ENCODE measurements around the gene CXorf66. TPM values are rescaled to one million over a fixed set of nuclear protein-coding genes. Genes with fewer than 3 reads are reported as not detected.

Gene CXorf66
- total and polyA plus RNA-seq, 2 of the 8 experiments (the other 6 are each of a cell fraction or from before 2014, with no cell fraction given), result not detected

GRCh38 chrX:139967750-139968149 lies 2.4 kb upstream of the CXorf66 start:
- no peak for FAIRE-seq
- H3K18ac ChIP-seq (ENCODE audit: extremely low read depth, low read length), result no peak overlapping the region
- H3K79me1 ChIP-seq (ENCODE audit: low read depth, low read length), result no peaks in the 10 kb centered on the region
- no peak overlapping the region for H2BK15ac ChIP-seq (ENCODE audit: low read length)
- H3K36me3 ChIP-seq (ENCODE audit: control insufficient read depth in 2 of 4, insufficient read depth in 4 of 4, low read length in 3 of 4), result no peaks in the 10 kb centered on the region
- H4K5ac ChIP-seq (ENCODE audit: insufficient read length, low read depth, low read length), result no peak overlapping the region
- no peaks in the 10 kb centered on the region for H3K27me3 ChIP-seq (replicated peaks in 1 of 4; ENCODE audit: control insufficient read depth in 3 of 4, extremely low read depth in 1 of 4, insufficient read depth in 3 of 4, low read length in 3 of 4)
- no peak overlapping the region for H3K56ac ChIP-seq (replicated peaks; ENCODE audit: insufficient read length, low read depth, low read length)
- DNase-seq (ENCODE audit: low read depth in 1 of 2, low spot score in 2 of 2), result no peak
- H2AFZ ChIP-seq (ENCODE audit: low read length), result no peak overlapping the region
- no peaks in the 10 kb centered on the region; a peak in 1 of 7 replicates for H3K4me1 ChIP-seq (replicated peaks in 1 of 4; ENCODE audit: control insufficient read depth in 3 of 4, insufficient read depth in 4 of 4, low read length in 3 of 4)
- no peak overlapping the region for H3K14ac ChIP-seq (ENCODE audit: insufficient read length)
- no peak overlapping the region for H2BK120ac ChIP-seq (replicated peaks; ENCODE audit: low read depth, low read length)
- H3K4me2 ChIP-seq (ENCODE audit: insufficient read depth in 1 of 2, low read depth in 2 of 2, low read length in 2 of 2), result no peak overlapping the region
- no peak overlapping the region for H3K23ac ChIP-seq (ENCODE audit: insufficient read length)
- H3K4ac ChIP-seq (replicated peaks; ENCODE audit: insufficient read length, low read depth, low read length), result no peak overlapping the region
- H4K91ac ChIP-seq (replicated peaks; ENCODE audit: insufficient read length, low read length), result no peak overlapping the region
- H3K27ac ChIP-seq (ENCODE audit: low read depth, low read length), result no peak overlapping the region
- no peak overlapping the region for H2BK20ac ChIP-seq (ENCODE audit: low read length)
- H3K4me3 ChIP-seq (ENCODE audit: extremely low read depth in 1 of 4, insufficient read depth in 2 of 4, low read depth in 3 of 4, low read length in 4 of 4), result no peak overlapping the region
- H2BK5ac ChIP-seq (ENCODE audit: low read depth, low read length), result no peak overlapping the region
- ChIA-PET POLR2A (ENCODE audit: partially characterized antibody) (no interaction called here), CTCF (ENCODE audit: partially characterized antibody) (interaction anchor here (0.7 to 1.4 kb wide), 5 partner anchors 17 to 123 kb away, joined by 3 to 6 read pairs (median 3); no protein-coding TSS in a partner anchor)
- H2BK12ac ChIP-seq (ENCODE audit: low read depth, low read length), result no peak overlapping the region
- H2AK5ac ChIP-seq (ENCODE audit: low read depth, low read length), result no peak overlapping the region
- no peak overlapping the region for H4K8ac ChIP-seq (ENCODE audit: extremely low read depth, insufficient read depth, low read length)
- WGBS, 2 experiments (ENCODE audit: extremely low coverage in 1 of 2, insufficient coverage in 1 of 2, insufficient read length in 1 of 2, insufficient replicate concordance in 2 of 2, low coverage in 1 of 2, low lambda C conversion rate in 2 of 2, missing lambda C conversion rate in 1 of 2), result 71% methylated on average over 3 of the region's 3 CpGs; no CpG with 5 or more reads in 1 of the 2 experiments
- no peaks in the 10 kb centered on the region for H3K9me3 ChIP-seq (ENCODE audit: insufficient read depth in 2 of 2, low read depth in 1 of 2, low read length in 1 of 2)
- no peak overlapping the region for H3K9ac ChIP-seq (replicated peaks in 1 of 4; ENCODE audit: extremely low read depth in 1 of 4, low read depth in 3 of 4, low read length in 3 of 4)
- H4K20me1 ChIP-seq (replicated peaks in 1 of 2; ENCODE audit: control insufficient read depth in 1 of 2, insufficient read depth in 2 of 2, low read length in 2 of 2), result no peaks in the 10 kb centered on the region
- no peaks in the 10 kb centered on the region for H3K79me2 ChIP-seq (ENCODE audit: control insufficient read depth in 1 of 2, insufficient read depth in 2 of 2, low read length in 2 of 2)
- no peaks in the 10 kb centered on the region for H3K23me2 ChIP-seq (ENCODE audit: low read depth, low read length)
- no peak for TF ChIP-seq BRCA1 (IDR thresholded peaks at IDR 0.05; ENCODE audit: low read depth, low read length)
- no peak for TF ChIP-seq USF2 (IDR thresholded peaks at IDR 0.05; ENCODE audit: low read length)
- no peak for TF ChIP-seq TEAD4 (IDR thresholded peaks at IDR 0.05; ENCODE audit: low read depth, low read length)
- no peak for TF ChIP-seq RXRA (IDR thresholded peaks at IDR 0.05; ENCODE audit: insufficient read depth, low read depth, low read length)
- TF ChIP-seq KDM4A (IDR thresholded peaks at IDR 0.05; ENCODE audit: low read depth, low read length, severe bottlenecking), result no peak
- no peak for TF ChIP-seq E2F6 (IDR thresholded peaks at IDR 0.05)
- TF ChIP-seq SRF (IDR thresholded peaks at IDR 0.05; ENCODE audit: low read depth, low read length), result no peak
- TF ChIP-seq CHD2 (IDR thresholded peaks at IDR 0.05; ENCODE audit: low read length), result no peak
- TF ChIP-seq KDM5A (IDR thresholded peaks at IDR 0.05; ENCODE audit: low read length), result no peak
- no peak for TF ChIP-seq CEBPB (IDR thresholded peaks at IDR 0.05; ENCODE audit: low read depth, low read length)
- TF ChIP-seq RBBP5 (IDR thresholded peaks at IDR 0.05; ENCODE audit: borderline replicate concordance, low read depth, low read length), result no peak
- no peak for TF ChIP-seq NANOG (IDR thresholded peaks at IDR 0.05; ENCODE audit: insufficient read depth, low read depth, low read length, poor library complexity, severe bottlenecking)
- TF ChIP-seq YY1 (IDR thresholded peaks at IDR 0.05; ENCODE audit: low read depth, low read length), result no peak

Data from H1 (cell line).